ENCODE measurements around the gene MMP2. TPM values are rescaled to one million over a fixed set of nuclear protein-coding genes. Genes with fewer than 3 reads are reported as not detected.
A peak's percentile ranks its signal among the peaks of the same experiment; 100 is the strongest.

Gene MMP2
- total and polyA plus RNA-seq, 10 of the 15 experiments (the other 5 are each of a cell fraction or from before 2014, with no cell fraction given) = 0.37 to 0.80 (median 0.59) TPM; not detected in 7

DNA sequence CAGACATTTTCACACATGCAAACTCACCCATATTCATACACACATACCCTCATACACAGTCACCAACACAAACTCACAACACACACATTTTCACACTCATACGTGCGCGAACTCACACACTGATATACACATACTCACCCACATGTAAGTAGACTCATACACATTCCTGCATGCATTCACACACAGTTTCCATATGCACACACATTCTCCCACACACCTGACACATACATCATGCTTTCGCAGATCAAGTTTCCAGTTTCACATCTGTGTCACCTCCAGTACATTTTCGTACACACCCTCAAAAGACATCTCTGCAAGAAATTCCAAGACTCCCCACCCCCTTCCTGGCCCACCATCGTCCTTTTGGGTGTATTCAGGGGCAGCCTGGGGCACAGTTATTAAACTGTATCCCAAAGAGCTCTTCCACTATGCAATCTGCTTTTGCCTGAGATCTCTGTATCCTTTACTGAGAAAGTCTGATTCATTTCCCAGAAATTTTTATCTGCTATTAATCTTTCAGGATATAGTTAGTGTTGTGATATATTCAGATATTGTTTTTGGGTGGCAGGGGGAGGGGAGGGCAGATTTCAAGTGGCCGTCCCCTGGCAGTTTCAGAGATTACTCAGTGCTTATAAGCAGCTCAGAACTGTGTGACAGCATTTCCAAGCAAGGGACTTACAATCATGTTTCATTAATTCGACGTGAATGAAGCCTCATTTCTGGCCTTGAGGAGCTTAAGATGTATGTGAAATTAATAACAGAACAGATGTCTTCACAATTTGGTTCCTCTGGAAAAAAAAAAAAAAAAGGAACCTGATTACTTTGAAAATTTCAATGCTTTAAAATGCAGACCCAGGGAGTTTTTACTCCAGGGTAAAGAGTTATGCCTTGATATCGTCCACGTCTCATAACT lies 35.3 kb upstream of the MMP2 start:
- ChIA-PET RAD21 (ENCODE audit: unreplicated experiment) (interaction anchor here (1.2 to 2.7 kb wide), 2 partner anchors 18 to 21 kb away, joined by 8 to 9 read pairs; no protein-coding TSS in a partner anchor), SMC1A (ENCODE audit: uncharacterized antibody, unreplicated experiment) (interaction anchor here (0.7 to 2.7 kb wide), 3 partner anchors 16 to 152 kb away, joined by 3 to 20 read pairs (median 7); no protein-coding TSS in a partner anchor), CTCF (interaction anchor here (0.6 to 3.7 kb wide), 2 partner anchors 22 to 1885 kb away, joined by 7 to 23 read pairs; no protein-coding TSS in a partner anchor), POLR2A (interaction anchor here (0.7 to 1.0 kb wide), 3 partner anchors 9 to 1373 kb away, joined by 4 to 6 read pairs (median 4); no protein-coding TSS in a partner anchor)
- H3K36me3 ChIP-seq (ENCODE audit: control insufficient read depth in 2 of 2, insufficient read depth in 2 of 2, low read length in 1 of 2) = no peaks in the 10 kb centered on the region
- ATAC-seq = peak; percentile 68
- H2AFZ ChIP-seq (ENCODE audit: control insufficient read depth, low read depth, low read length) = no peak overlapping the region
- H3K4me1 ChIP-seq (ENCODE audit: control insufficient read depth, insufficient read depth, low read length) = no peaks in the 10 kb centered on the region
- H3K27ac ChIP-seq (ENCODE audit: control insufficient read depth, insufficient read depth) = no peak overlapping the region
- intact Hi-C loops (cut with micrococcal nuclease; ENCODE audit: unreplicated experiment) (no loop called here), in situ Hi-C loops (cut with MboI) (no loop called here)
- DNase-seq (ENCODE audit: low read depth, low spot score) = no peak
- H3K4me2 ChIP-seq (ENCODE audit: control insufficient read depth, insufficient read depth) = no peak overlapping the region
- no TSS peak for BruUV-seq (replicated peaks)
- H3K27me3 ChIP-seq (replicated peaks in 1 of 2; ENCODE audit: control insufficient read depth in 2 of 2, insufficient read depth in 2 of 2, low read length in 1 of 2) = no peaks in the 10 kb centered on the region
- FAIRE-seq = no peak
- no peak overlapping the region for H3K4me3 ChIP-seq
- H3K79me2 ChIP-seq (ENCODE audit: control insufficient read depth, insufficient read depth, low read length) = no peaks in the 10 kb centered on the region
- H3K9me3 ChIP-seq (replicated peaks; ENCODE audit: control insufficient read depth, insufficient read depth, low read length) = no peaks in the 10 kb centered on the region
- H4K20me1 ChIP-seq (ENCODE audit: control insufficient read depth, insufficient read depth) = no peaks in the 10 kb centered on the region
- H3K9ac ChIP-seq (ENCODE audit: control insufficient read depth, insufficient read depth, low read length) = no peak overlapping the region
- WGBS (ENCODE audit: insufficient coverage, insufficient replicate concordance, low lambda C conversion rate, missing lambda C conversion rate) = 22% methylated on average over 11 of the region's 11 CpGs
- TF ChIP-seq NFXL1 (IDR thresholded peaks at IDR 0.05; ENCODE audit: borderline replicate concordance) = no peak
- TF ChIP-seq BMI1 (IDR thresholded peaks at IDR 0.05; ENCODE audit: borderline replicate concordance) = peak; percentile 51; the same call in 1 of the 2 replicates
- TF ChIP-seq ZSCAN29 (IDR thresholded peaks at IDR 0.05) = no peak
- TF ChIP-seq ZZZ3 (IDR thresholded peaks at IDR 0.05; ENCODE audit: control insufficient read depth, insufficient read length, low read depth) = no peak
- TF ChIP-seq CHD4 (IDR thresholded peaks at IDR 0.05) = no peak
- TF ChIP-seq NFYA (IDR thresholded peaks at IDR 0.05; ENCODE audit: borderline replicate concordance, low read depth, low read length) = no peak
- peak in 1 of 2 experiments; percentile 18; a peak in 1 of 4 replicates for TF ChIP-seq EP300 (IDR thresholded peaks at IDR 0.05; ENCODE audit: borderline replicate concordance in 1 of 2, control insufficient read depth in 1 of 2, low read depth in 2 of 2, low read length in 2 of 2)
- no peak for TF ChIP-seq FOS (IDR thresholded peaks at IDR 0.05; ENCODE audit: borderline replicate concordance, extremely low read depth, insufficient read length)
- TF ChIP-seq IKZF2 (IDR thresholded peaks at IDR 0.05) = peak; percentile 47 to 74; a peak in 2 of 4 replicates
- TF ChIP-seq RAD51 (IDR thresholded peaks at IDR 0.05) = no peak
- no peak for TF ChIP-seq STAT1 (conservative IDR thresholded peaks at IDR 0.05)
- TF ChIP-seq, protein P1, sequence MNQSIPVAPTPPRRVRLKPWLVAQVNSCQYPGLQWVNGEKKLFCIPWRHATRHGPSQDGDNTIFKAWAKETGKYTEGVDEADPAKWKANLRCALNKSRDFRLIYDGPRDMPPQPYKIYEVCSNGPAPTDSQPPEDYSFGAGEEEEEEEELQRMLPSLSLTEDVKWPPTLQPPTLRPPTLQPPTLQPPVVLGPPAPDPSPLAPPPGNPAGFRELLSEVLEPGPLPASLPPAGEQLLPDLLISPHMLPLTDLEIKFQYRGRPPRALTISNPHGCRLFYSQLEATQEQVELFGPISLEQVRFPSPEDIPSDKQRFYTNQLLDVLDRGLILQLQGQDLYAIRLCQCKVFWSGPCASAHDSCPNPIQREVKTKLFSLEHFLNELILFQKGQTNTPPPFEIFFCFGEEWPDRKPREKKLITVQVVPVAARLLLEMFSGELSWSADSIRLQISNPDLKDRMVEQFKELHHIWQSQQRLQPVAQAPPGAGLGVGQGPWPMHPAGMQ (IDR thresholded peaks at IDR 0.05; ENCODE audit: borderline replicate concordance) = no peak
- TF ChIP-seq RAD21 (IDR thresholded peaks at IDR 0.05; ENCODE audit: insufficient read depth, low read depth, low read length) = no peak
- peak; percentile 51; the same call in 1 of the 2 replicates for TF ChIP-seq MTA2 (IDR thresholded peaks at IDR 0.05; ENCODE audit: low read depth)
- no peak for TF ChIP-seq CBX5 (IDR thresholded peaks at IDR 0.05; ENCODE audit: low read depth)
- TF ChIP-seq, protein P2, sequence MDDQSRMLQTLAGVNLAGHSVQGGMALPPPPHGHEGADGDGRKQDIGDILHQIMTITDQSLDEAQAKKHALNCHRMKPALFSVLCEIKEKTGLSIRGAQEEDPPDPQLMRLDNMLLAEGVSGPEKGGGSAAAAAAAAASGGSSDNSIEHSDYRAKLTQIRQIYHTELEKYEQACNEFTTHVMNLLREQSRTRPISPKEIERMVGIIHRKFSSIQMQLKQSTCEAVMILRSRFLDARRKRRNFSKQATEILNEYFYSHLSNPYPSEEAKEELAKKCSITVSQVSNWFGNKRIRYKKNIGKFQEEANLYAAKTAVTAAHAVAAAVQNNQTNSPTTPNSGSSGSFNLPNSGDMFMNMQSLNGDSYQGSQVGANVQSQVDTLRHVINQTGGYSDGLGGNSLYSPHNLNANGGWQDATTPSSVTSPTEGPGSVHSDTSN (IDR thresholded peaks at IDR 0.05; ENCODE audit: insufficient replicate concordance, low read depth, low read length) = peak; percentile 0
- TF ChIP-seq NR2F1 (conservative IDR thresholded peaks at IDR 0.05) = no peak
- no peak for TF ChIP-seq E2F4 (IDR thresholded peaks at IDR 0.05; ENCODE audit: low read depth, low read length)
- no peak for TF ChIP-seq LARP7 (IDR thresholded peaks at IDR 0.05)
- no peak for TF ChIP-seq POLR2AphosphoS5 (IDR thresholded peaks at IDR 0.05; ENCODE audit: low read length)
- no peak for TF ChIP-seq FOXM1 (IDR thresholded peaks at IDR 0.05; ENCODE audit: low read depth, low read length)

Measured in GM12878 (cell line).